ENCODE measurements around the gene REV3L. TPM values are rescaled to one million over a fixed set of nuclear protein-coding genes. Genes with fewer than 3 reads are reported as not detected.

The REV3L gene
- total and polyA plus RNA-seq, 9 of the 15 experiments (the other 6 are each of a cell fraction or from before 2014, with no cell fraction given) = 5.5 to 24.4 (median 14.4) TPM

- no peaks in the 10 kb centered on the region for H3K9me1 ChIP-seq (ENCODE audit: control insufficient read depth, insufficient read depth, low read length)
- no peaks in the 10 kb centered on the region; the same call in 1 of the 2 replicates for H3K9me3 ChIP-seq (replicated peaks; ENCODE audit: control insufficient read depth, insufficient read depth, low read depth, low read length)
- no peaks in the 10 kb centered on the region for H4K20me1 ChIP-seq (replicated peaks; ENCODE audit: control insufficient read depth, insufficient read depth, low read length)
- H3K79me2 ChIP-seq (ENCODE audit: control insufficient read depth, insufficient read depth, low read length) = no peaks in the 10 kb centered on the region
- ChIA-PET CTCF (ENCODE audit: low intra/inter-chr PET ratio) (no interaction called here), POLR2A (interaction anchor here (0.6 kb wide), 1 partner anchor 30 kb away, joined by 3 read pairs; no protein-coding TSS in a partner anchor)
- intact Hi-C loops (cut with micrococcal nuclease) = no loop called here
- H3K4me1 ChIP-seq (replicated peaks in 1 of 2; ENCODE audit: control insufficient read depth in 2 of 2, insufficient read depth in 2 of 2, low read length in 2 of 2) = no peaks in the 10 kb centered on the region
- 62% methylated on average over 2 of the region's 2 CpGs for WGBS (ENCODE audit: insufficient coverage, low coverage, missing lambda C conversion rate)
- H3K4me2 ChIP-seq (ENCODE audit: insufficient read depth, low read length) = no peak overlapping the region
- no peak overlapping the region for H3K27ac ChIP-seq (ENCODE audit: extremely low read depth, low read depth, low read length)
- no peak overlapping the region for H3K9ac ChIP-seq (ENCODE audit: insufficient read depth in 1 of 2, low read depth in 2 of 2, low read length in 2 of 2)
- no peak overlapping the region for H2AFZ ChIP-seq (ENCODE audit: low read depth, low read length)
- BruUV-seq (replicated peaks) = no TSS peak
- H3K4me3 ChIP-seq = no peak overlapping the region
- H3K27me3 ChIP-seq (ENCODE audit: control insufficient read depth in 2 of 2, insufficient read depth in 2 of 2, low read length in 2 of 2) = no peaks in the 10 kb centered on the region
- peaks cover 17% of the 10 kb centered on the region; the same call in 2 of the 3 replicates for H3K36me3 ChIP-seq (ENCODE audit: control insufficient read depth, insufficient read depth, low read length)
- in situ Hi-C loops (cut with MboI) = no loop called here
- DNase-seq (ENCODE audit: extremely low read depth in 1 of 4, low spot score in 3 of 4) (no peak), ATAC-seq (no peak), FAIRE-seq (no peak)
- TF ChIP-seq RBFOX2 (IDR thresholded peaks at IDR 0.05; ENCODE audit: low read depth, low read length) (no peak), HBP1 (CRISPR knock-in tag; IDR thresholded peaks at IDR 0.05) (no peak), GATA2 (CRISPR knock-in tag; IDR thresholded peaks at IDR 0.05) (no peak), ZNF589 (CRISPR knock-in tag; IDR thresholded peaks at IDR 0.05; ENCODE audit: low read depth) (no peak), ZNF655 (CRISPR knock-in tag; IDR thresholded peaks at IDR 0.05) (no peak), U2AF1 (optimal IDR thresholded peaks at IDR 0.05; ENCODE audit: low read depth, low read length) (no peak), ZNF696 (CRISPR knock-in tag; conservative IDR thresholded peaks at IDR 0.05) (no peak), ZBED1 (IDR thresholded peaks at IDR 0.05) (no peak), ETS2 (tag; IDR thresholded peaks at IDR 0.05; ENCODE audit: borderline replicate concordance, poor library complexity, severe bottlenecking) (no peak), THRB (CRISPR knock-in tag; conservative IDR thresholded peaks at IDR 0.05) (no peak), ZNF316 (IDR thresholded peaks at IDR 0.05) (no peak), NELFE (IDR thresholded peaks at IDR 0.05; ENCODE audit: insufficient read depth, insufficient read length) (no peak), ZNF668 (CRISPR knock-in tag; IDR thresholded peaks at IDR 0.05) (no peak), ARID3B (CRISPR knock-in tag; IDR thresholded peaks at IDR 0.05; ENCODE audit: borderline replicate concordance) (no peak), SRSF7 (optimal IDR thresholded peaks at IDR 0.05; ENCODE audit: low read depth, low read length) (no peak), BHLHE40 (IDR thresholded peaks at IDR 0.05; ENCODE audit: low read length) (no peak), RFX5 (IDR thresholded peaks at IDR 0.05; ENCODE audit: low read depth, low read length) (no peak)
Measured at GRCh38 chr6:111301946-111302345, 181.1 kb downstream of the REV3L start.
